ENCODE results near the gene PPP1R37.
A peak's percentile ranks its signal among the peaks of the same experiment; 100 is the strongest.

Gene PPP1R37

GRCh38 chr19:45069056-45069455, 23.9 kb upstream of the PPP1R37 start:
- intact Hi-C loops (cut with DNase I) = no loop called here
- peak in 1 of 10 donors; percentile 61 for DNase-seq

- DNase-seq = no peak
- intact Hi-C loops (cut with DNase I) = no loop called here
Measured at GRCh38 chr19:45070214-45070613, 22.8 kb upstream of the PPP1R37 start.

- peak in 1 of 10 donors; percentile 76 for DNase-seq
- intact Hi-C loops (cut with DNase I) = no loop called here
Measured at GRCh38 chr19:45070861-45071544, 22.0 kb upstream of the PPP1R37 start.

GRCh38 chr19:45071545-45071938, 21.4 kb upstream of the PPP1R37 start:
- no peak for DNase-seq
- intact Hi-C loops (cut with DNase I) = no loop called here

- no peak for DNase-seq
- intact Hi-C loops (cut with DNase I) = no loop called here
Measured at GRCh38 chr19:45071969-45072790, 20.8 kb upstream of the PPP1R37 start.

- DNase-seq = no peak
- intact Hi-C loops (cut with DNase I) = no loop called here
Measured at GRCh38 chr19:45074744-45075300, 18.2 kb upstream of the PPP1R37 start.

GRCh38 chr19:45075301-45076028, 17.5 kb upstream of the PPP1R37 start:
- DNase-seq = peak in 2 of 10 donors; percentile 32 to 38
- intact Hi-C loops (cut with DNase I) = no loop called here

GRCh38 chr19:45076029-45076850, 16.7 kb upstream of the PPP1R37 start, which contains the start of gene ZNF296:
Gene ZNF296 (minus strand): TSS chr19:45076478. CDS start chr19:45076373, 105 bp downstream.
- intact Hi-C loops (cut with DNase I) = no loop called here
- peak in 3 of 10 donors; percentile 31 to 78 (median 34) for DNase-seq

GRCh38 chr19:45076851-45077730, 15.9 kb upstream of the PPP1R37 start:
- intact Hi-C loops (cut with DNase I) = no loop called here

GRCh38 chr19:45078390-45079062, 14.5 kb upstream of the PPP1R37 start:
- intact Hi-C loops (cut with DNase I) = loop anchor here (1.0 kb wide), 1 partner anchor 13 kb away; no protein-coding TSS in a partner anchor

More at GRCh38 chr19:45076851-45077730, 15.9 kb upstream of the PPP1R37 start:
- DNase-seq = no peak

GRCh38 chr19:45079063-45079910, 13.7 kb upstream of the PPP1R37 start, which contains the start of gene GEMIN7:
Gene GEMIN7 (plus strand): TSS chr19:45079260. CDS start chr19:45090115, 10,855 bp downstream.
- intact Hi-C loops (cut with DNase I) = loop anchor here (1.0 kb wide), 1 partner anchor 12 kb away; no protein-coding TSS in a partner anchor
- DNase-seq = peak; percentile 69 to 98 (median 80)

More at GRCh38 chr19:45078390-45079062, 14.5 kb upstream of the PPP1R37 start:
- no peak for DNase-seq

GRCh38 chr19:45079911-45080370, 13.0 kb upstream of the PPP1R37 start:
- no peak for DNase-seq
- intact Hi-C loops (cut with DNase I) = loop anchor here (1.0 kb wide), 1 partner anchor 11 kb away; no protein-coding TSS in a partner anchor

- no peak for DNase-seq
- intact Hi-C loops (cut with DNase I) = no loop called here
Measured at GRCh38 chr19:45082170-45082569, 10.8 kb upstream of the PPP1R37 start.

GRCh38 chr19:45086480-45086879, 6.5 kb upstream of the PPP1R37 start:
- DNase-seq = no peak
- intact Hi-C loops (cut with DNase I) = no loop called here

- intact Hi-C loops (cut with DNase I) = no loop called here
- peak in 1 of 10 donors; percentile 90 for DNase-seq
Measured at GRCh38 chr19:45087531-45087930, 5.4 kb upstream of the PPP1R37 start.

- intact Hi-C loops (cut with DNase I) = loop anchor here (5.0 kb wide), 1 partner anchor 162 kb away; the partner anchor contains the start of gene MARK4
- no peak for DNase-seq
Measured at GRCh38 chr19:45090034-45090433, 2.9 kb upstream of the PPP1R37 start.
